Gastroesophageal sphincter (tissue), 4 donors: ENCODE data around the gene ETS2. TPM values are rescaled to one million over a fixed set of nuclear protein-coding genes. Genes with fewer than 3 reads are reported as not detected.

Source experiments
- ATAC-seq: fragments of 150-250 bp; one replicate; pipeline ENCODE4 v1.9.1; 2016; ENCODE audit warnings: mild to moderate bottlenecking, moderate library complexity
- H3K27ac ChIP-seq, 4 donors: fragments of 200-600 bp; sonication (generic) in 3 of 4; 1 replicate in 3 of 4; 2 replicates in 1 of 4; pipeline ENCODE4 v1.5.1; 2016 to 2019
- H3K27me3 ChIP-seq: fragments of 200-600 bp; sonication (generic); one replicate; pipeline ENCODE4 v1.5.1; 2019
- H3K36me3 ChIP-seq, 2 donors: fragments of 200-600 bp; sonication (generic); one replicate each; pipeline ENCODE4 v1.5.1; 2019; ENCODE audit warnings: control low read depth in 1 of 2
- H3K4me1 ChIP-seq, 3 donors: fragments of 200-600 bp; sonication (generic); 1 replicate in 2 of 3; 2 replicates in 1 of 3; pipeline ENCODE4 v1.5.1; 2016 to 2019; ENCODE audit warnings: control low read depth in 2 of 3
- H3K4me3 ChIP-seq, 2 donors: fragments of 200-600 bp; sonication (generic); one replicate each; pipeline ENCODE4 v1.5.1; 2019; ENCODE audit warnings: mild to moderate bottlenecking in 1 of 2, moderate library complexity in 1 of 2
- H3K9me3 ChIP-seq, 3 donors: fragments of 200-600 bp; sonication (generic); one replicate each; pipeline ENCODE4 v1.5.1; 2017 to 2019; ENCODE audit warnings: control low read depth in 2 of 3
- EP300 ChIP-seq: sonication (generic); formaldehyde crosslinking; IDR thresholded peaks from one replicate; pipeline ENCODE4 v1.6.1; 2017; ENCODE audit warnings: antibody characterized with exemption, mild to moderate bottlenecking
- POLR2A ChIP-seq, 2 donors: fragments of 450-650 bp; IDR thresholded peaks; one replicate each; pipeline ENCODE4 v1.6.1; 2017; ENCODE audit warnings: antibody characterized with exemption in 2 of 2, mild to moderate bottlenecking in 2 of 2, moderate library complexity in 1 of 2
- POLR2AphosphoS5 ChIP-seq: sonication (generic); formaldehyde crosslinking; IDR thresholded peaks from one replicate; pipeline ENCODE4 v1.6.1; 2017; ENCODE audit warnings: antibody characterized with exemption
- WGBS, 2 donors: methylation state at CpG; one replicate each; pipeline ENCODE4 v1.1.5; 2018; ENCODE audit warnings: low coverage in 1 of 2; 5-methylcytosine and 5-hydroxymethylcytosine counted together
- total RNA-seq, 4 donors: library from RNA; depleted of rRNA; stranded (reverse); fragments of >200 nt; gene quantifications; one replicate each; pipeline ENCODE4 v1.1.0, GENCODE V29; 2016
- TF ChIP-seq, protein P1 (sequence below), 4 experiments: fragments of 200-600 bp in 2 of 4; fragments of 450-650 bp in 2 of 4; sonication (generic) in 1 of 4; IDR thresholded peaks; one replicate each; pipeline ENCODE4 v1.5.1; 2017 to 2019; ENCODE audit warnings: antibody characterized with exemption in 4 of 4, mild to moderate bottlenecking in 2 of 4, moderate library complexity in 2 of 4

ETS2 gene
- total RNA-seq, 4 donors from 2014 or later = 50.9 to 169 (median 63.5) TPM

DNA sequence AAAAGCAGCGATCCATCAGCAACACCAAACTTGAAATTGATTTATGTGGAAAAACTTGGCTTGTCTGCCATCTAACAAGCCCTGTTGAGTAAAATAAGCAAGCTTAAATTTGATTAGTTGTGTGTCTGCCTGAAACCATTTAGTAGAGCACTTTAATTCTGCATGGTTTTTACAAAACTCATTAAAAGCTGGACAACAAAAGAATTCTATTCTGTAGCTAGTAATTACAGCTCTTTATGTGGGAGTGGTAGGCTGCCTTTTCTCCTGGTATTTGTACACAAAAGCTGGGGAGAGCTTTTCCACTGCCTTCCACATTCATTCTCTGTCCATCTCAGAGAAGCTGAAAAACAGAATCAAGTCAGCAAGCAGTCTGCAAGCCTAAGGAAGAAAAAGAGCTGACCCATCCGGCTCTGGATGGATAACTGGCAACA lies 1.7 kb downstream of the ETS2 start:
- no peaks in the 10 kb centered on the region for H3K9me3 ChIP-seq
- peak overlapping the region; percentile 68 to 96 (median 87) for H3K27ac ChIP-seq
- peak overlapping the region; percentile 70 to 90 for H3K4me3 ChIP-seq
- H3K27me3 ChIP-seq = no peaks in the 10 kb centered on the region
- peaks cover 0 to 63% (median 3%) of the 10 kb centered on the region in 3 donors for H3K4me1 ChIP-seq
- H3K36me3 ChIP-seq = peaks cover 0 to 24% of the 10 kb centered on the region in 2 donors
- WGBS, 2 donors = 18 to 22% methylated on average over 1 to 2 of the region's 2 CpGs
- TF ChIP-seq POLR2AphosphoS5 (no peak), POLR2A (IDR thresholded peaks at IDR 0.05) (no peak), EP300 (no peak)
- TF ChIP-seq, protein P1, sequence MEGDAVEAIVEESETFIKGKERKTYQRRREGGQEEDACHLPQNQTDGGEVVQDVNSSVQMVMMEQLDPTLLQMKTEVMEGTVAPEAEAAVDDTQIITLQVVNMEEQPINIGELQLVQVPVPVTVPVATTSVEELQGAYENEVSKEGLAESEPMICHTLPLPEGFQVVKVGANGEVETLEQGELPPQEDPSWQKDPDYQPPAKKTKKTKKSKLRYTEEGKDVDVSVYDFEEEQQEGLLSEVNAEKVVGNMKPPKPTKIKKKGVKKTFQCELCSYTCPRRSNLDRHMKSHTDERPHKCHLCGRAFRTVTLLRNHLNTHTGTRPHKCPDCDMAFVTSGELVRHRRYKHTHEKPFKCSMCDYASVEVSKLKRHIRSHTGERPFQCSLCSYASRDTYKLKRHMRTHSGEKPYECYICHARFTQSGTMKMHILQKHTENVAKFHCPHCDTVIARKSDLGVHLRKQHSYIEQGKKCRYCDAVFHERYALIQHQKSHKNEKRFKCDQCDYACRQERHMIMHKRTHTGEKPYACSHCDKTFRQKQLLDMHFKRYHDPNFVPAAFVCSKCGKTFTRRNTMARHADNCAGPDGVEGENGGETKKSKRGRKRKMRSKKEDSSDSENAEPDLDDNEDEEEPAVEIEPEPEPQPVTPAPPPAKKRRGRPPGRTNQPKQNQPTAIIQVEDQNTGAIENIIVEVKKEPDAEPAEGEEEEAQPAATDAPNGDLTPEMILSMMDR (IDR thresholded peaks at IDR 0.05) = no peak
- no peak for ATAC-seq

DNA sequence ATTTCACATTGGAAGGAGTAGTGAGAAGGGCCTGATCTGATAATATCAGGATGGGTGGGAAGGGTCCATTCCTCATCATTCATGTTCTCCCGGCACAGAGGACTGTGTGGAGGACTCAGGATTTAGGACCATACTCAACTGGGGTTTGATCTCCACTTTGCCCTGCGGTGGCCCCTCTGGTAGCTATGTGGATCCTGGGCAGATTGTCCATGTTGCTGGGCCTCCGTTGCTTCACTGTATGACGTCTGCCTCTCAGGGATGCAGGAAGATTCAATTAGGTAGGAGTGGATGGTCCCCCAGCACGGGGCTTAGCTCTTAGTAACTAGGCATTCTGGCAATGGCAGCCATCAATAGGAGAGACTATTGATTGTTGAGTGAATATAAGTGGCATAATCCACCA lies 2.3 kb downstream of the ETS2 start:
- peak overlapping the region; percentile 70 to 90 for H3K4me3 ChIP-seq
- 69 to 80% methylated on average over 1 to 2 of the region's 5 CpGs for WGBS, 2 donors
- no peaks in the 10 kb centered on the region for H3K9me3 ChIP-seq
- ATAC-seq = no peak
- peaks cover 0 to 69% (median 5%) of the 10 kb centered on the region in 3 donors for H3K4me1 ChIP-seq
- H3K36me3 ChIP-seq = peaks cover 0 to 30% of the 10 kb centered on the region in 2 donors
- H3K27ac ChIP-seq = peak overlapping the region; percentile 68 to 96 (median 87)
- no peaks in the 10 kb centered on the region for H3K27me3 ChIP-seq
- no peak for TF ChIP-seq EP300
- TF ChIP-seq POLR2AphosphoS5 = peak; percentile 23

DNA sequence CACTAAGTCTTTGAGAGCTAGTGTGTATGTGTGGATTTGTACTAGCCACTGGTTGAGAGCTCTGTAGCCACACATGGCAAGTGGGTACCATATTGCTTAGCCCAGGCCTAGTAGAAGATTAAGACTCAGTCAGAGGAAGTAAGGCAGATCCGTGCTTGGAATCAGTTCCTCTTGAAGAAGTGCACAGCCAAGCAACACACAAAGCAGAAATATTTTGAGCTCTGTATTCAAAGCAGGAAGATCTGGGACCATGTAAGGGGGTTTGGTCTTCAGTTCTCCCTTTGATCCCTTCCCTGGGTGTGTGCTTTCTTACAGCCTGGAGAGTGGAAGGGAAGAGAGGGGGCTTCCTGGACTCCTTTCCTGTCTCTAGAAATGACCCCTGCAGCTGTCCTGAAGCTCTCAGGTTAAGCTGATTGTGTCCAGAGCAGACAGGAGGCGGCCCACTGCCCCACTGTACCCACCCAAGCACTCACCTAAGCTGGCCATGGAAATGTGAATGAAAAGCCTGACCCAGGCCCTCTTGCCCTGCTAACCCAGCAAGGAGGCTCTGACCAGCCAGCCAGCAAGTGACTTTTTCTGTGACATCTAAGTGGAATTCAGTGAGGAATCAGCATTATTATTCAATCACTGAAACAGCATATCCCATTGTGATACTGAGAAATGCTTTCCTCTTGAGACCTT lies 3.6 kb downstream of the ETS2 start:
- 60% methylated on average over 1 of the region's 2 CpGs; no CpG with 5 or more reads in 1 of the 2 donors for WGBS, 2 donors
- ATAC-seq = no peak
- Histone ChIP-seq H3K36me3 (peaks cover 0 to 43% of the 10 kb centered on the region in 2 donors), H3K27ac (peak overlapping the region; percentile 24 to 96 (median 87)), H3K4me1 (peaks cover 2 to 74% (median 7%) of the 10 kb centered on the region in 3 donors), H3K27me3 (no peaks in the 10 kb centered on the region), H3K9me3 (no peaks in the 10 kb centered on the region), H3K4me3 (peak overlapping the region in 1 of 2 donors; percentile 90)
- no peak for TF ChIP-seq EP300
- peak; percentile 19 for TF ChIP-seq POLR2AphosphoS5
- TF ChIP-seq POLR2A (IDR thresholded peaks at IDR 0.05) = peak in 1 of 2 donors; percentile 23

DNA sequence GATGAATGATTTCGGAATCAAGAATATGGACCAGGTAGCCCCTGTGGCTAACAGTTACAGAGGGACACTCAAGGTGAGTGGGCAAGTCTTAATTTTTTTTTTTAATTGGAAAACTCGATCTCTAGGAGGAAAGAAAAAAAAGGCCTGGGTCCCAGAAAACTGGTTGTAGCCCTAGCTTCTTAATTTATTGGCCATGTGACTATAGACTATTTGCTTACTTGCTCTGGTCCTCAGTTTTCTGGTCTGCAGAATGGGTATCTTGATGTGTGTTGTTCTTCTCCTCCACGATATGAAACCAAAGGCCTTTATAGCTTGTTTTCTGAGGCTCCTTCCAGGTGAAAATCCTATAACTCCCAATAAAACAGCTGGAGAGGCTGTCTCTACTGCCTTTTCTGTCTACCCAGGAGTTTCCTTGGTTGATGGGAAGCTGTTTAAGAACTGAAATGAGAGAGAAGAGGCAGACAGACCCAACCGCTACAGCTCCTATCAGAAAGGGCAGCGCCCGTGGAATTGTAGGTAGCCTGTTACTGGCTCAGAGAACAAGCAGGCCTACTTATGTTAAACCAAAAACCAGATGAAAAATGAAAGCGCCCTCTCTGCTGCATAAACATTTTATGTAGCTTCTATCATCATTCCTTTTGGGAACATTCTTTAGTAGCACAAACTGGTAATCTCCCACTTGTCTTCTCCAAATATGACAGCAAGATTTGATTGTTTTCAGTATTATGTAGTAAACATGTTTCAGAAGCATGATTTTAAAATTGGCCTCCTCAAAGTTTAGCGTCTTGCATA lies 4.5 kb downstream of the ETS2 start:
- 77 to 78% methylated on average over 6 to 7 of the region's 8 CpGs for WGBS, 2 donors
- Histone ChIP-seq H3K27me3 (no peaks in the 10 kb centered on the region), H3K27ac (peak overlapping the region; percentile 27 to 96 (median 79)), H3K9me3 (no peaks in the 10 kb centered on the region), H3K36me3 (peaks cover 0 to 52% of the 10 kb centered on the region in 2 donors), H3K4me3 (peak overlapping the region in 1 of 2 donors; percentile 90), H3K4me1 (peaks cover 2 to 70% (median 7%) of the 10 kb centered on the region in 3 donors)
- TF ChIP-seq POLR2A (IDR thresholded peaks at IDR 0.05) (no peak), POLR2AphosphoS5 (peak; percentile 62)
- ATAC-seq = no peak

DNA sequence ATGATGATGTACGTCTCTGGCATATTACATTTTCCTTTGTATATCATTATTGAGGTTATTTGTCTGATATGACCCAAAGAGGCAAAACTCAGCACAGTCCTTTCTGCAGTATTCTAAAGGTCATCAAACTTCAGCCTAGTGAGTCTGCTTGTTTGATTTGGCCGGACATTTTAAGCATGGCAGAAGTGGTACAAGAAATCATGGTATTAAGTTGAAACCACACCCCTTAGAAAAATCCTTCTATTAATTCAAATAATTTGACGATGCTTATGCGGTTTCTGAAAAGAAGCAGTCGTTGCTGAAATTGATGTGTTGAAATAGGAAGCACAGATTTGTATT lies 5.1 kb downstream of the ETS2 start:
- 52 to 74% methylated on average over 5 of the region's 5 CpGs for WGBS, 2 donors
- no peak for ATAC-seq
- H3K9me3 ChIP-seq = no peaks in the 10 kb centered on the region
- no peaks in the 10 kb centered on the region for H3K27me3 ChIP-seq
- TF ChIP-seq EP300 (no peak), POLR2A (IDR thresholded peaks at IDR 0.05) (no peak), POLR2AphosphoS5 (no peak)
- TF ChIP-seq, protein P1 (IDR thresholded peaks at IDR 0.05) = no peak
- H3K4me3 ChIP-seq = peak overlapping the region in 1 of 2 donors; percentile 90
- H3K36me3 ChIP-seq = peaks cover 0 to 57% of the 10 kb centered on the region in 2 donors
- peak overlapping the region in 3 of 4 donors; percentile 64 to 96 (median 94) for H3K27ac ChIP-seq
- peaks cover 2 to 68% (median 7%) of the 10 kb centered on the region in 3 donors for H3K4me1 ChIP-seq

DNA sequence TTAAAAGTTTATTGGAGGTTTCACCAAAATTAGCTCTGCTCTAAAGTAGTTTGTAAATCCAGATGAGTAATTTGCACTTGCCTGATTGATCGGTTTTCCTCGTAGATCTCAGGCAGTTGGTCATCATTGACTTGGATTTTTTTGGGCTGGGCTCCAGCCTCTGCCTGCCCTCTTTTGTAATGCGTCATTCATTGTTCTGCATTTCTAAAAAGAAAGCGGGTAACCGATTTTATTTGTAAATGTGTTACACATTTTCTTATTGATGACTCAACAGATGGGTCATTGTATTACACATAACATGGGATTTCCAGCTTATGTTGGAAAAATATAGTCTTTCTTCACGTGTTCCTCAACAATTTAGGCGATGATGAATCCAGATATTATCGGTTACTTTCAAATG lies 5.5 kb downstream of the ETS2 start:
- 63 to 70% methylated on average over 8 of the region's 8 CpGs for WGBS, 2 donors
- Histone ChIP-seq H3K9me3 (no peaks in the 10 kb centered on the region), H3K36me3 (peaks cover 0 to 60% of the 10 kb centered on the region in 2 donors), H3K4me3 (peak overlapping the region in 1 of 2 donors; percentile 90), H3K27me3 (no peaks in the 10 kb centered on the region), H3K4me1 (peaks cover 2 to 68% (median 7%) of the 10 kb centered on the region in 3 donors), H3K27ac (peak overlapping the region in 3 of 4 donors; percentile 13 to 96 (median 94))
- ATAC-seq = no peak
- no peak for TF ChIP-seq POLR2AphosphoS5
- no peak for TF ChIP-seq POLR2A (IDR thresholded peaks at IDR 0.05)
- TF ChIP-seq, protein P1 (IDR thresholded peaks at IDR 0.05) = no peak
- no peak for TF ChIP-seq EP300
